GM23338 (cell line): ENCODE measurements around the gene MITF. TPM values are rescaled to one million over a fixed set of nuclear protein-coding genes. Genes with fewer than 3 reads are reported as not detected.

ENCODE experiments used
- ATAC-seq: fragments of 200-7000 bp; cut with Tn5 transposase; 3 replicates; pipeline ENCODE4 v1.9.1; 2020
- DNase-seq: peaks from one replicate; pipeline ENCODE4 v3.0.0-alpha.2; 2015; ENCODE audit warnings: low spot score
- H2AFZ ChIP-seq: fragments of 200-600 bp; sonication (generic); 2 replicates; pipeline ENCODE4 v1.8.0; 2016; ENCODE audit warnings: antibody characterized with exemption, mild to moderate bottlenecking, moderate library complexity
- H3F3A ChIP-seq: fragments of 200-600 bp; sonication (generic); replicated peaks from 2 replicates; pipeline ENCODE4 v1.8.0; 2017; ENCODE audit warnings: antibody characterized with exemption, mixed run types, low read depth
- H3K27ac ChIP-seq: fragments of 200-600 bp; sonication (generic); 2 replicates; pipeline ENCODE4 v1.6.1; 2016; ENCODE audit warnings: low read depth
- H3K27me3 ChIP-seq: fragments of 200-600 bp; sonication (generic); 2 replicates; pipeline ENCODE4 v1.8.0; 2016; ENCODE audit warnings: mild to moderate bottlenecking, mixed run types, moderate library complexity; ENCODE audit not compliant: insufficient read depth
- H3K36me3 ChIP-seq: fragments of 200-600 bp; sonication (generic); 2 replicates; pipeline ENCODE4 v1.8.0; 2016; ENCODE audit warnings: mild to moderate bottlenecking; ENCODE audit not compliant: insufficient read depth
- H3K4me1 ChIP-seq: fragments of 200-600 bp; sonication (generic); 2 replicates; pipeline ENCODE4 v1.8.0; 2016; ENCODE audit warnings: mild to moderate bottlenecking, moderate library complexity; ENCODE audit not compliant: insufficient read depth
- H3K4me2 ChIP-seq: fragments of 200-600 bp; sonication (generic); 2 replicates; pipeline ENCODE4 v1.7.1; 2017; ENCODE audit warnings: mixed run types
- H3K4me3 ChIP-seq: fragments of 200-600 bp; sonication (generic); 2 replicates; pipeline ENCODE4 v1.6.1; 2016; ENCODE audit warnings: mixed run types
- H3K79me2 ChIP-seq: fragments of 200-600 bp; sonication (generic); replicated peaks from 2 replicates; pipeline ENCODE4 v1.8.0; 2017; ENCODE audit warnings: mild to moderate bottlenecking; ENCODE audit not compliant: insufficient read depth
- H3K9me2 ChIP-seq: fragments of 200-600 bp; sonication (generic); 2 replicates; pipeline ENCODE4 v1.8.0; 2017; ENCODE audit not compliant: insufficient read depth
- H4K20me1 ChIP-seq: fragments of 200-600 bp; sonication (generic); replicated peaks from 2 replicates; pipeline ENCODE4 v1.8.0; 2017; ENCODE audit warnings: mild to moderate bottlenecking; ENCODE audit not compliant: insufficient read depth
- H3K27ac Mint-ChIP-seq: 2 replicates; pipeline ENCODE4 v1.8.0; 2020; ENCODE audit warnings: inconsistent platforms, mild to moderate bottlenecking, moderate library complexity, mixed read lengths
- H3K27me3 Mint-ChIP-seq: 3 replicates; pipeline ENCODE4 v1.8.0; 2022; ENCODE audit warnings: low read depth, mild to moderate bottlenecking, moderate library complexity, mixed read lengths, inconsistent platforms; ENCODE audit not compliant: insufficient read depth, poor library complexity
- H3K36me3 Mint-ChIP-seq: 3 replicates; pipeline ENCODE4 v1.8.0; 2021; ENCODE audit warnings: low read depth, mild to moderate bottlenecking, inconsistent platforms, moderate library complexity, mixed read lengths
- H3K4me1 Mint-ChIP-seq: 3 replicates; pipeline ENCODE4 v1.8.0; 2020; ENCODE audit warnings: mild to moderate bottlenecking, inconsistent platforms, mixed read lengths
- H3K4me3 Mint-ChIP-seq: 3 replicates; pipeline ENCODE4 v1.8.0; 2021; ENCODE audit warnings: moderate library complexity, mild to moderate bottlenecking, inconsistent platforms, mixed read lengths
- H3K9me3 Mint-ChIP-seq: 3 replicates; pipeline ENCODE4 v1.8.0; 2020; ENCODE audit warnings: moderate library complexity, mild to moderate bottlenecking, inconsistent platforms, mixed read lengths
- CREB1 ChIP-seq: fragments of 250-450 bp; sonication (Bioruptor Pico); IDR thresholded peaks from 2 replicates; pipeline ENCODE4 v1.5.0; 2020; ENCODE audit warnings: low read depth, mild to moderate bottlenecking, moderate library complexity
- CTCF ChIP-seq, 2 experiments: fragments of 200-600 bp in 1 of 2; sonication (generic) in 1 of 2; conservative IDR thresholded peaks; 2 replicates each; pipeline versions ENCODE4 v1.5.1 to v1.6.1; 2016 to 2017; ENCODE audit warnings: antibody characterized with exemption in 2 of 2, low read depth in 2 of 2, mild to moderate bottlenecking in 2 of 2, moderate library complexity in 1 of 2
- ETS1 ChIP-seq: IDR thresholded peaks from 2 replicates; pipeline ENCODE4 v1.6.1; 2016; ENCODE audit warnings: antibody characterized with exemption
- EZH2 ChIP-seq: fragments of 200-600 bp; sonication (generic); IDR thresholded peaks from one replicate; pipeline ENCODE4 v1.8.0; 2017; ENCODE audit warnings: antibody characterized with exemption, mild to moderate bottlenecking, low read depth; ENCODE audit not compliant: unreplicated experiment
- EZH2phosphoT487 ChIP-seq: fragments of 200-600 bp; sonication (generic); IDR thresholded peaks from one replicate; pipeline ENCODE4 v1.8.1; 2018; ENCODE audit warnings: antibody characterized with exemption; ENCODE audit not compliant: unreplicated experiment
- JUNB ChIP-seq: IDR thresholded peaks from one replicate; pipeline ENCODE4 v1.6.1; 2016; ENCODE audit warnings: antibody characterized with exemption; ENCODE audit not compliant: unreplicated experiment
- NANOG ChIP-seq: IDR thresholded peaks from 2 replicates; pipeline ENCODE4 v1.6.1; 2016; ENCODE audit warnings: antibody characterized with exemption, borderline replicate concordance
- POLR2AphosphoS5 ChIP-seq: IDR thresholded peaks from 2 replicates; pipeline ENCODE4 v1.6.1; 2016; ENCODE audit warnings: antibody characterized with exemption, low read depth
- STAT1 ChIP-seq: IDR thresholded peaks from one replicate; pipeline ENCODE4 v1.6.1; 2016; ENCODE audit warnings: antibody characterized with exemption; ENCODE audit not compliant: unreplicated experiment
- ZNF114 ChIP-seq: fragments of 250-450 bp; sonication (Bioruptor Pico); IDR thresholded peaks from 2 replicates; pipeline ENCODE4 v1.5.0; 2020; ENCODE audit warnings: mild to moderate bottlenecking, moderate library complexity
- ZNF331 ChIP-seq: fragments of 250-450 bp; sonication (Bioruptor Pico); IDR thresholded peaks from 2 replicates; pipeline ENCODE4 v1.5.0; 2020; ENCODE audit warnings: low read depth, mild to moderate bottlenecking, moderate library complexity
- ZNF462 ChIP-seq: fragments of 250-450 bp; sonication (Bioruptor Pico); IDR thresholded peaks from 2 replicates; pipeline ENCODE4 v1.5.0; 2020; ENCODE audit warnings: mild to moderate bottlenecking, moderate library complexity
- polyA plus RNA-seq: library from polyadenylated mRNA; unstranded; fragments of >200 nt; fragmentation: Nextera tagmentation; extraction: Ambion mirVana; gene quantifications from 2 replicates; pipeline ENCODE4 v1.2.1, GENCODE V29; 2016
- total RNA-seq: library from RNA; depleted of rRNA; stranded (reverse); fragments of >200 nt; shearing (Covaris generic); gene quantifications from 2 replicates; pipeline ENCODE4 v1.2.3, GENCODE V29; 2014
- TF ChIP-seq, protein P1 (sequence below): IDR thresholded peaks from one replicate; pipeline ENCODE4 v1.6.1; 2018; ENCODE audit warnings: antibody characterized with exemption; ENCODE audit not compliant: unreplicated experiment

The MITF gene
- total and polyA plus RNA-seq, 2 experiments from 2014 or later = 1.9 to 2.4 TPM

DNA sequence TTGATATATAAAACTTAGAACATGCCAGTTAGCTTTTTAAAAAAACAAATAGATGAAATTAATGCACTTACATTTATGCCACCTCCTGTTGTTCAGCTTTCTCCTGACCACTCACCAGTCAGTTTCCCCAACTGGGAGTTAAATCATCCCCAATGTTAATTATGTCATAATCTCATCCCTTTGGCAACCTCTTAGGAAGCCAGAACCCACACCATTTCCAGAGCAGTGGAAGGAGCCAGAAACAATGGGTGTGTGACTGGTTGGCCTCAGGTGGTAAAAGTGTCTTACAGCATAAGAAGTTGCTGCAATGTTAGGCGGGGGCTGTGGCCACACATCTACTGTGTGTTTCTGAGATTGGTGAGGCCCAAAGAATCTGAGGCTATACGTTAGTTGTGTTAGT, 46.5 kb upstream of the MITF start:
- DNase-seq (no peak), ATAC-seq (no peak)
- H3K4me1 Mint-ChIP-seq = no peaks in the 10 kb centered on the region; the same call in 2 of the 3 replicates
- H3K4me2 ChIP-seq = no peak overlapping the region
- H3K27me3 ChIP-seq = peaks cover 22% of the 10 kb centered on the region; the same call in 1 of the 2 replicates
- H2AFZ ChIP-seq = no peak overlapping the region
- no peaks in the 10 kb centered on the region for H3F3A ChIP-seq
- no peak overlapping the region for H3K4me3 Mint-ChIP-seq
- no peaks in the 10 kb centered on the region for H3K36me3 Mint-ChIP-seq
- H3K27ac ChIP-seq = no peak overlapping the region
- no peaks in the 10 kb centered on the region for H3K9me3 Mint-ChIP-seq
- H3K79me2 ChIP-seq = no peaks in the 10 kb centered on the region
- peaks cover 6% of the 10 kb centered on the region for H3K27me3 Mint-ChIP-seq
- no peaks in the 10 kb centered on the region for H4K20me1 ChIP-seq
- no peaks in the 10 kb centered on the region for H3K9me2 ChIP-seq
- H3K36me3 ChIP-seq = no peaks in the 10 kb centered on the region
- no peaks in the 10 kb centered on the region for H3K4me1 ChIP-seq
- TF ChIP-seq EZH2 (no peak), JUNB (no peak), ZNF462 (CRISPR knock-in tag) (no peak), EZH2phosphoT487 (no peak), ZNF331 (CRISPR knock-in tag) (no peak), POLR2AphosphoS5 (no peak), STAT1 (no peak), ZNF114 (CRISPR knock-in tag) (no peak), NANOG (no peak), ETS1 (no peak), CREB1 (no peak), CTCF (conservative IDR thresholded peaks at IDR 0.05; ENCODE audit: low read depth in 2 of 2) (no peak)
- TF ChIP-seq, protein P1, sequence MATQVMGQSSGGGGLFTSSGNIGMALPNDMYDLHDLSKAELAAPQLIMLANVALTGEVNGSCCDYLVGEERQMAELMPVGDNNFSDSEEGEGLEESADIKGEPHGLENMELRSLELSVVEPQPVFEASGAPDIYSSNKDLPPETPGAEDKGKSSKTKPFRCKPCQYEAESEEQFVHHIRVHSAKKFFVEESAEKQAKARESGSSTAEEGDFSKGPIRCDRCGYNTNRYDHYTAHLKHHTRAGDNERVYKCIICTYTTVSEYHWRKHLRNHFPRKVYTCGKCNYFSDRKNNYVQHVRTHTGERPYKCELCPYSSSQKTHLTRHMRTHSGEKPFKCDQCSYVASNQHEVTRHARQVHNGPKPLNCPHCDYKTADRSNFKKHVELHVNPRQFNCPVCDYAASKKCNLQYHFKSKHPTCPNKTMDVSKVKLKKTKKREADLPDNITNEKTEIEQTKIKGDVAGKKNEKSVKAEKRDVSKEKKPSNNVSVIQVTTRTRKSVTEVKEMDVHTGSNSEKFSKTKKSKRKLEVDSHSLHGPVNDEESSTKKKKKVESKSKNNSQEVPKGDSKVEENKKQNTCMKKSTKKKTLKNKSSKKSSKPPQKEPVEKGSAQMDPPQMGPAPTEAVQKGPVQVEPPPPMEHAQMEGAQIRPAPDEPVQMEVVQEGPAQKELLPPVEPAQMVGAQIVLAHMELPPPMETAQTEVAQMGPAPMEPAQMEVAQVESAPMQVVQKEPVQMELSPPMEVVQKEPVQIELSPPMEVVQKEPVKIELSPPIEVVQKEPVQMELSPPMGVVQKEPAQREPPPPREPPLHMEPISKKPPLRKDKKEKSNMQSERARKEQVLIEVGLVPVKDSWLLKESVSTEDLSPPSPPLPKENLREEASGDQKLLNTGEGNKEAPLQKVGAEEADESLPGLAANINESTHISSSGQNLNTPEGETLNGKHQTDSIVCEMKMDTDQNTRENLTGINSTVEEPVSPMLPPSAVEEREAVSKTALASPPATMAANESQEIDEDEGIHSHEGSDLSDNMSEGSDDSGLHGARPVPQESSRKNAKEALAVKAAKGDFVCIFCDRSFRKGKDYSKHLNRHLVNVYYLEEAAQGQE = no peak
- no peak overlapping the region for H3K27ac Mint-ChIP-seq
- H3K4me3 ChIP-seq = no peak overlapping the region
